DND-41 (cell line): ENCODE data around the gene FAF1.

ENCODE experiments used
- EZH2 ChIP-seq: IDR thresholded peaks from 3 replicates; pipeline ENCODE4 v1.6.1; 2012; ENCODE audit warnings: borderline replicate concordance, low read depth, mild to moderate bottlenecking, moderate library complexity, low read length, inconsistent platforms; ENCODE audit not compliant: severe bottlenecking
- TF ChIP-seq, protein P1 (sequence below): IDR thresholded peaks from 2 replicates; pipeline ENCODE4 v1.5.1; 2012; ENCODE audit warnings: borderline replicate concordance, low read length, moderate library complexity, mild to moderate bottlenecking; ENCODE audit not compliant: poor library complexity, severe bottlenecking; ENCODE audit errors: extremely low read depth

DNA sequence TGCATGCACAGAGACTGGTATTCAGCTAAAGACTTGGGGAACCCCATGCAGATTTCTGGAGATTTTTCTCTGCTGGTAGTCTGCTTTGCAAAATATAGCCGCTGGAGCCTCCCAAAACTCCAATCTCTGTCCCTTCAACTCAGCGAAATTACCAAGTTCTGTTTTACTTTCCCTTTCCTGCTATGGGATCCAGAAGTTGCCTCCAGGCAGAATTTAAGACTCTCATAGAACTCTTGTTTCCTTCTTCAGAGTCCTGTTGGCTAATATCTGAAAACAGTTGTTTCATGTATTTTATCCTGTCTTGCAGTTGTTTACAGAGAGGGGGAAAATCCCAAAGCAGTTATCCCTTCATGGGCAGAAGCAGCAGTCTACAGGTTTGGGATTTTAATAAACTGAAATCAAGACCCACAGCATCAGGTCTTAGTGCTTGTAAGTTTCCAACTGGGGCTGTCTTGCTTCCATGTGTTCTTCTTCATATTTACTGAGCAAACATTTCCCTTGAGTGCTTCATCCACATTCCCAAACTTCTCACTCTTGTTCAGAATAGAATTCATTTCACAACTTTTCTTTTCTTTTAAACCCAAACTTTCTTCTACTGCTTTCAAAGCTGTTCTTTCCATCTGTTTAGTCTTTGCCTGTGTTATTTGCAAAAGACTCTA lies 315.5 kb downstream of the FAF1 start:
- TF ChIP-seq, protein P1, sequence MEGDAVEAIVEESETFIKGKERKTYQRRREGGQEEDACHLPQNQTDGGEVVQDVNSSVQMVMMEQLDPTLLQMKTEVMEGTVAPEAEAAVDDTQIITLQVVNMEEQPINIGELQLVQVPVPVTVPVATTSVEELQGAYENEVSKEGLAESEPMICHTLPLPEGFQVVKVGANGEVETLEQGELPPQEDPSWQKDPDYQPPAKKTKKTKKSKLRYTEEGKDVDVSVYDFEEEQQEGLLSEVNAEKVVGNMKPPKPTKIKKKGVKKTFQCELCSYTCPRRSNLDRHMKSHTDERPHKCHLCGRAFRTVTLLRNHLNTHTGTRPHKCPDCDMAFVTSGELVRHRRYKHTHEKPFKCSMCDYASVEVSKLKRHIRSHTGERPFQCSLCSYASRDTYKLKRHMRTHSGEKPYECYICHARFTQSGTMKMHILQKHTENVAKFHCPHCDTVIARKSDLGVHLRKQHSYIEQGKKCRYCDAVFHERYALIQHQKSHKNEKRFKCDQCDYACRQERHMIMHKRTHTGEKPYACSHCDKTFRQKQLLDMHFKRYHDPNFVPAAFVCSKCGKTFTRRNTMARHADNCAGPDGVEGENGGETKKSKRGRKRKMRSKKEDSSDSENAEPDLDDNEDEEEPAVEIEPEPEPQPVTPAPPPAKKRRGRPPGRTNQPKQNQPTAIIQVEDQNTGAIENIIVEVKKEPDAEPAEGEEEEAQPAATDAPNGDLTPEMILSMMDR, result no peak
- TF ChIP-seq EZH2, result no peak
